ENCODE data around the gene TMEM147. TPM values are rescaled to one million over a fixed set of nuclear protein-coding genes. Genes with fewer than 3 reads are reported as not detected.

TMEM147 gene
- total RNA-seq, 4 donors from 2014 or later = 34.6 to 111 (median 50.0) TPM

DNA sequence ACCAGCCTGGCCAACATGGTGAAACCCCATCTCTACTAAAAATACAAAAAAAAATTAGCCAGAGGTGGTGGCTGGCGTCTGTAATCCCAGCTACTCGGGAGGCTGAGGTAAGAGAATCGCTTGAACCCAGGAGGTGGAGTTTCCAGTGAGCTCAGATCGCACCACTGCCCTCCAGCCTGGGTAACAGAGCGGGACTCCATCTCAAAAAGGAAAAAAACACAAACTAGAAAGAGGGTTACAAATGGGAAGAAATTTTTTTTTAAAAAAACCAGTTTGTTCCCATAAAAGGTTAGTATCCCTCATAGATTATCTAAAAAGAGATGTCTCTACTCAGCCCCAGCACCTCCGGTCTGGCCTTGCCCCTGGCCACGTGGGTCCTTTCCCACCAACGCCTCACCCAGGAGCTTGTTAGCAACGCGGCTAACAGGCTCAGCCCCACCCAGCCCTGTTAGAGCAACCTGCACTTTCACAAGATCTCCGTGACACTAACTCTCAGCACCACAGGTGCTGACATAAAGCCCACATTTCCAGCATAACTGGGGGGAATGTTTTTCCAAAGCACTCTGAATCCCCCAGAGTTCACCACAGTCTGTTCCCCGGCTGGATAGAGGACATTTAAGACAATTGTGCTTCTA lies 36.3 kb upstream of the TMEM147 start:
- TF ChIP-seq POLR2A (IDR thresholded peaks at IDR 0.05) = no peak
- TF ChIP-seq, protein P1, sequence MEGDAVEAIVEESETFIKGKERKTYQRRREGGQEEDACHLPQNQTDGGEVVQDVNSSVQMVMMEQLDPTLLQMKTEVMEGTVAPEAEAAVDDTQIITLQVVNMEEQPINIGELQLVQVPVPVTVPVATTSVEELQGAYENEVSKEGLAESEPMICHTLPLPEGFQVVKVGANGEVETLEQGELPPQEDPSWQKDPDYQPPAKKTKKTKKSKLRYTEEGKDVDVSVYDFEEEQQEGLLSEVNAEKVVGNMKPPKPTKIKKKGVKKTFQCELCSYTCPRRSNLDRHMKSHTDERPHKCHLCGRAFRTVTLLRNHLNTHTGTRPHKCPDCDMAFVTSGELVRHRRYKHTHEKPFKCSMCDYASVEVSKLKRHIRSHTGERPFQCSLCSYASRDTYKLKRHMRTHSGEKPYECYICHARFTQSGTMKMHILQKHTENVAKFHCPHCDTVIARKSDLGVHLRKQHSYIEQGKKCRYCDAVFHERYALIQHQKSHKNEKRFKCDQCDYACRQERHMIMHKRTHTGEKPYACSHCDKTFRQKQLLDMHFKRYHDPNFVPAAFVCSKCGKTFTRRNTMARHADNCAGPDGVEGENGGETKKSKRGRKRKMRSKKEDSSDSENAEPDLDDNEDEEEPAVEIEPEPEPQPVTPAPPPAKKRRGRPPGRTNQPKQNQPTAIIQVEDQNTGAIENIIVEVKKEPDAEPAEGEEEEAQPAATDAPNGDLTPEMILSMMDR (IDR thresholded peaks at IDR 0.05) = no peak
- Histone ChIP-seq H3K27ac (peak overlapping the region in 1 of 2 donors; percentile 72), H3K4me1 (no peaks in the 10 kb centered on the region), H3K36me3 (no peaks in the 10 kb centered on the region), H3K27me3 (no peaks in the 10 kb centered on the region), H3K9me3 (no peaks in the 10 kb centered on the region), H3K4me3 (peak overlapping the region in 1 of 2 donors; percentile 38)
- peak in 1 of 2 donors; percentile 29 for DNase-seq
- intact Hi-C loops (cut with DNase I; ENCODE audit: low total_unique reads) = no loop called here

DNA sequence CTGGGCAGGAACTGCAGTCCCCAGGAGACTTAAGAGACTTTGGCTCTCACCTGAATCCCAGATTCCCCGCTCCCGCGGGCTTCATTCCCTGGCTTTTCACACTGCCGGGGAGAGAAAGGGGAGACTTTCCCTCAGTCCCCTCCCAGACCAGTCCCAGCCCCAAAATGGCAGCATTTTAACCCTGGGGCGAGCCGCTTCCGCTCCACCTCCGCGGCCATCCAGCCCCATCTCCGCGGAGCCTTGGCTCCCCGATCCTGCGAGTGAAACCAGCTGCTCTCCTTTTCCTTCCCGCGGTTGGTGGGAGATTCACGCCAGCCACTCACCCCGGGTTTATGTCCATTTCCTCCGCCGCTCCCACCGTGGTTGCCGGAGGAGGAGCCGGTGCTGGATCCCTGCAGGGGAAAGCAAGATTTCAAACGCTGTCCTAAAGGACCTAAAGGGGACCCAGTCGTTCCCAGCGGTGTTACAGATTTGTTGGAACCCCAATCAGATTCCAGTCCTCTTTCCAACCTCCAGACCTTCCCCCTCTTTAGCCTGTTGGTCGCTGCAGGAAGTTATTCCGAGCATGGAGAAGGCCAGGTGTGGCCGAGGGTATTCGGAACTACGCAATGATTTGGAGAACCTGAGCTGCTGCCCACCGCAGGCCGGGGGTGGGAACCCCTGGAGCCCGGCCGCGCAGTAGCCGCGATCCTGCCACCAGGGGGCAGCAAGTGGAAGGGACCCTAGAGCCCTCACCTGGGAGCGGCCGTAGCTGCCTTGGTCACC lies 35.4 kb upstream of the TMEM147 start:
- intact Hi-C loops (cut with DNase I; ENCODE audit: low total_unique reads) = no loop called here
- Histone ChIP-seq H3K36me3 (no peaks in the 10 kb centered on the region), H3K27ac (peak overlapping the region; percentile 34 to 72), H3K9me3 (no peaks in the 10 kb centered on the region), H3K27me3 (no peaks in the 10 kb centered on the region), H3K4me1 (no peaks in the 10 kb centered on the region), H3K4me3 (peak overlapping the region; percentile 16 to 38)
- TF ChIP-seq POLR2A (IDR thresholded peaks at IDR 0.05) = peak in 1 of 2 donors; percentile 42
- TF ChIP-seq, protein P1 (IDR thresholded peaks at IDR 0.05) = peak; percentile 87 to 97 (median 91)
- peak; percentile 74 to 81 for DNase-seq

DNA sequence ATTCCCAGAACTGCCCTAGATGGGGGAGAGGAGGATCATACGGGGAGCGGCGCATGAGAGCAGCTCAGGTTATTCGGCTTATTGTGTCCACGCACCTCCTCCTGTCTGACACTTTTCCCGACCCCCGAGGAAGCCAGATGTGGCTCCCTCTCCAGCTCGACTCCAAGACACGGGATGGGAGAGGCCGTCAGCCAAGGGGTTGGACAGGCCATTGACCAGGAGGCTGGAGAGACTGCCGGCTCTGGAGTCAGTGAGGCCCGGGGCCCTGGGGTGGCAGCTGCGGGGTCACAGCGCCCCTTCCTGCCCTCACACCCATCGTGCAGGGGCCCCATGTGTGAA lies 34.8 kb upstream of the TMEM147 start:
- peak overlapping the region; percentile 16 to 38 for H3K4me3 ChIP-seq
- intact Hi-C loops (cut with DNase I; ENCODE audit: low total_unique reads) = no loop called here
- no peaks in the 10 kb centered on the region for H3K27me3 ChIP-seq
- no peaks in the 10 kb centered on the region for H3K9me3 ChIP-seq
- H3K4me1 ChIP-seq = no peaks in the 10 kb centered on the region
- no peak overlapping the region for H3K27ac ChIP-seq
- no peak for TF ChIP-seq POLR2A (IDR thresholded peaks at IDR 0.05)
- TF ChIP-seq, protein P1 (IDR thresholded peaks at IDR 0.05) = no peak
- DNase-seq = no peak
- H3K36me3 ChIP-seq = no peaks in the 10 kb centered on the region

DNA sequence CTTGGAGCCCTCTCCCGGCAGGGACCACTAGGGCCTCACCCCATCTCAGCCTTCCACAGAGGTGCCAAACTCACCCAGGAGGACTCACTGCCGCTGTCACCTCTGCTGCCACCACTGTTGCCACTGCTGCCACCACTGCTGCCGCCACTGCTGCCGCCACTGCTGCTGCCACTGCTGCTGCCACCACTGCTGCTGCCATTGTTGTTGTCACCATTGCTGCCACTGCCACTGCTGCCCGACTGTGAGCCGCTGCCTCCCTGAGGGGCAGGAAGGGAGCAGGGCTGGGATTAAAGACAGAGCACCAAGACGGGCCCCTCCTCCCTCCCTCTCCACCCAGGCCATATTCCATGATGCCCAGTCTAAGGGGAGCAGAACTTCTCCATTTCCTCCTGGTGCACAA lies 34.1 kb upstream of the TMEM147 start:
- Histone ChIP-seq H3K27me3 (no peaks in the 10 kb centered on the region), H3K4me3 (no peak overlapping the region), H3K9me3 (no peaks in the 10 kb centered on the region), H3K27ac (no peak overlapping the region), H3K4me1 (no peaks in the 10 kb centered on the region), H3K36me3 (no peaks in the 10 kb centered on the region)
- TF ChIP-seq, protein P1 (IDR thresholded peaks at IDR 0.05) = no peak
- TF ChIP-seq POLR2A (IDR thresholded peaks at IDR 0.05) = no peak
- no peak for DNase-seq
- intact Hi-C loops (cut with DNase I; ENCODE audit: low total_unique reads) = no loop called here

All from uterus (tissue), 4 donors.